Endothelial cell of umbilical vein (primary cell): Measurements from ENCODE around the gene TTC4. TPM values are rescaled to one million over a fixed set of nuclear protein-coding genes. Genes with fewer than 3 reads are reported as not detected.

ENCODE experiments used
- BruUV-seq: library from RNA; stranded (reverse); fragments of 400-500 nt; replicated peaks from 2 replicates; lab custom pipeline; 2021; lab: Mats Ljungman, UMichigan
- CTCF ChIA-PET: fragments of 300-600, 350-600 bp; sonication (Branson Sonifier 250); formaldehyde crosslinking; loops from one replicate; lab custom pipeline; 2021; ENCODE audit warnings: antibody characterized with exemption, inconsistent platforms; lab: Charles Lee
- POLR2A ChIA-PET: fragments of 300-600, 350-600 bp; sonication (Branson Sonifier 250); formaldehyde crosslinking; loops from one replicate; lab custom pipeline; 2021; ENCODE audit warnings: antibody characterized with exemption, inconsistent platforms; lab: Charles Lee
- DNase-seq: peaks from one replicate; pipeline ENCODE4 v3.0.0-alpha.2; 2011; ENCODE audit warnings: low read depth, low spot score
- FAIRE-seq: peaks from 2 replicates; lab custom pipeline; 2011; peaks lifted over from hg19 to GRCh38; lab: Jason Lieb, UNC
- H2AFZ ChIP-seq: 2 replicates; pipeline ENCODE4 v1.6.0; 2012; ENCODE audit warnings: low read depth, low read length, control low read depth, inconsistent platforms
- H3K27ac ChIP-seq: 2 replicates; pipeline ENCODE4 v1.5.1; 2011; ENCODE audit warnings: low read depth, mild to moderate bottlenecking, control low read depth, low read length, moderate library complexity; ENCODE audit not compliant: insufficient read depth
- H3K27me3 ChIP-seq, 2 experiments: 2 replicates each; pipeline versions ENCODE4 v1.6.0 to v1.6.1; 2011; ENCODE audit warnings: low read length in 2 of 2, mixed read lengths in 1 of 2; ENCODE audit not compliant: control insufficient read depth in 2 of 2, insufficient read depth in 2 of 2
- H3K36me3 ChIP-seq, 2 experiments: 2 replicates in 1 of 2; 3 replicates in 1 of 2; pipeline ENCODE4 v1.5.1; 2011; ENCODE audit warnings: low read length in 2 of 2, mild to moderate bottlenecking in 1 of 2, moderate library complexity in 1 of 2; ENCODE audit not compliant: control insufficient read depth in 2 of 2, insufficient read depth in 2 of 2; ENCODE audit errors: extremely low read depth in 1 of 2
- H3K4me1 ChIP-seq: 3 replicates; pipeline ENCODE4 v1.5.1; 2011; ENCODE audit warnings: mild to moderate bottlenecking, low read length; ENCODE audit not compliant: control insufficient read depth, insufficient read depth; ENCODE audit errors: extremely low read depth
- H3K4me2 ChIP-seq: 2 replicates; pipeline ENCODE4 v1.6.1; 2011; ENCODE audit warnings: low read length, control low read depth, mixed read lengths; ENCODE audit not compliant: insufficient read depth
- H3K4me3 ChIP-seq, 3 experiments: fragments of 200-600 bp in 1 of 3; sonication (generic), shearing (Covaris generic) in 1 of 3; replicated peaks in 1 of 3; 2 replicates each; pipeline ENCODE4 v1.5.1; 2011 to 2016; ENCODE audit warnings: control low read depth in 3 of 3, low read length in 3 of 3, mild to moderate bottlenecking in 2 of 3, inconsistent platforms in 1 of 3, low read depth in 1 of 3, moderate library complexity in 1 of 3; ENCODE audit not compliant: insufficient read depth in 1 of 3
- H3K79me2 ChIP-seq: 2 replicates; pipeline ENCODE4 v1.6.0; 2012; ENCODE audit warnings: low read length, inconsistent platforms; ENCODE audit not compliant: control insufficient read depth, insufficient read depth
- H3K9ac ChIP-seq: replicated peaks from 2 replicates; pipeline ENCODE3; 2011; ENCODE audit warnings: low read length, control low read depth; ENCODE audit not compliant: insufficient read depth; ENCODE audit errors: extremely low read depth
- H3K9me1 ChIP-seq: replicated peaks from 3 replicates; pipeline ENCODE4 v1.6.0; 2011; ENCODE audit warnings: mild to moderate bottlenecking, low read length; ENCODE audit not compliant: control insufficient read depth, insufficient read depth; ENCODE audit errors: extremely low read depth
- H3K9me3 ChIP-seq: replicated peaks from 2 replicates; pipeline ENCODE4 v1.5.1; 2012; ENCODE audit warnings: low read length, inconsistent platforms; ENCODE audit not compliant: control insufficient read depth, insufficient read depth
- H4K20me1 ChIP-seq: replicated peaks from 2 replicates; pipeline ENCODE3; 2011; ENCODE audit warnings: mild to moderate bottlenecking, low read length; ENCODE audit not compliant: control insufficient read depth, insufficient read depth; ENCODE audit errors: extremely low read depth
- EZH2 ChIP-seq: IDR thresholded peaks from 2 replicates; pipeline ENCODE4 v1.6.1; 2012; ENCODE audit warnings: borderline replicate concordance, low read depth, mild to moderate bottlenecking, moderate library complexity, low read length, inconsistent platforms; ENCODE audit not compliant: severe bottlenecking
- FOS ChIP-seq: IDR thresholded peaks from 2 replicates; pipeline ENCODE4 v1.6.1; 2011; ENCODE audit warnings: mild to moderate bottlenecking, low read length, moderate library complexity, borderline replicate concordance; ENCODE audit not compliant: insufficient read depth
- GATA2 ChIP-seq: IDR thresholded peaks from 2 replicates; pipeline ENCODE4 v1.7.0; 2011; ENCODE audit warnings: low read depth, mild to moderate bottlenecking, moderate library complexity, mixed read lengths, low read length; ENCODE audit not compliant: insufficient read length, insufficient read depth
- JUN ChIP-seq: IDR thresholded peaks from 2 replicates; pipeline ENCODE4 v1.6.1; 2011; ENCODE audit warnings: borderline replicate concordance, low read depth; ENCODE audit not compliant: insufficient read length, insufficient read depth
- MAX ChIP-seq: IDR thresholded peaks from 2 replicates; pipeline ENCODE4 v1.6.1; 2011; ENCODE audit not compliant: insufficient read depth, insufficient read length
- MYC ChIP-seq: IDR thresholded peaks from one replicate; pipeline ENCODE4 v1.6.1; 2011; ENCODE audit warnings: mild to moderate bottlenecking, low read depth, low read length
- POLR2A ChIP-seq: IDR thresholded peaks from 2 replicates; pipeline ENCODE4 v1.6.1; 2012; ENCODE audit warnings: low read depth, mild to moderate bottlenecking, control low read depth, low read length
- POLR2AphosphoS5 ChIP-seq: IDR thresholded peaks from 2 replicates; pipeline ENCODE4 v1.6.1; 2012; ENCODE audit warnings: low read depth, mild to moderate bottlenecking, control low read depth, low read length, moderate library complexity; ENCODE audit not compliant: insufficient read depth
- dilution Hi-C: fragments of 300-500 bp; cut with MboI; formaldehyde crosslinking; loops from one replicate; pipeline ENCODE4 v1.15.0; 2019; ENCODE audit warnings: low sequenced_read_pairs; ENCODE audit not compliant: extremely low pct_ligation_motif_present
- intact Hi-C: fragments of 100-400 bp; cut with micrococcal nuclease; formaldehyde crosslinking; loops from one replicate; pipeline ENCODE4 v1.10.0; 2022
- polyA plus RNA-seq, 4 experiments: library from polyadenylated mRNA; depleted of rRNA in 3 of 4; stranded (reverse) in 3 of 4; unstranded in 1 of 4; fragments of >200 nt; gene quantifications; 2 replicates each; pipeline versions ENCODE4 v1.2.1 to v1.2.3, GENCODE V29; 2011 to 2012; ENCODE audit warnings: missing spikeins in 1 of 4
- total RNA-seq: library from RNA; stranded (reverse); gene quantifications from 2 replicates; pipeline ENCODE4 v1.2.3, GENCODE V29; 2021
- TF ChIP-seq, protein P1 (sequence below), 2 donors: IDR thresholded peaks; 1 replicate in 1 of 2; 2 replicates in 1 of 2; pipeline ENCODE4 v1.5.1; 2011; ENCODE audit warnings: low read length in 2 of 2, mild to moderate bottlenecking in 2 of 2, moderate library complexity in 2 of 2, control low read depth in 1 of 2, inconsistent platforms in 1 of 2, low read depth in 1 of 2; ENCODE audit not compliant: insufficient read depth in 1 of 2; ENCODE audit errors: extremely low read depth in 1 of 2

The TTC4 gene
- total and polyA plus RNA-seq, 2 donors (not counting 3 experiments of a cell fraction or from before 2014, with no cell fraction given) = 19.2 to 28.8 TPM

GRCh38 chr1:54679706-54680105 lies 36.0 kb upstream of the TTC4 start:
- Histone ChIP-seq H3K9me3 (no peaks in the 10 kb centered on the region), H3K79me2 (no peaks in the 10 kb centered on the region), H3K36me3 (no peaks in the 10 kb centered on the region), H2AFZ (no peak overlapping the region), H3K9me1 (no peaks in the 10 kb centered on the region), H3K9ac (no peak overlapping the region), H3K27ac (no peak overlapping the region), H3K4me1 (no peaks in the 10 kb centered on the region), H3K27me3 (peaks cover 0 to 4% of the 10 kb centered on the region in 2 experiments), H4K20me1 (no peaks in the 10 kb centered on the region), H3K4me2 (no peak overlapping the region), H3K4me3 (no peak overlapping the region)
- CTCF ChIA-PET = interaction anchor here (1.2 kb wide), 2 partner anchors 12 to 180 kb away, joined by 3 read pairs; no protein-coding TSS in a partner anchor
- intact Hi-C loops (no loop called here), dilution Hi-C loops (no loop called here)
- no peak for TF ChIP-seq JUN
- no peak for TF ChIP-seq EZH2
- TF ChIP-seq MYC = no peak
- no peak for TF ChIP-seq GATA2
- TF ChIP-seq FOS = no peak
- TF ChIP-seq, protein P1, sequence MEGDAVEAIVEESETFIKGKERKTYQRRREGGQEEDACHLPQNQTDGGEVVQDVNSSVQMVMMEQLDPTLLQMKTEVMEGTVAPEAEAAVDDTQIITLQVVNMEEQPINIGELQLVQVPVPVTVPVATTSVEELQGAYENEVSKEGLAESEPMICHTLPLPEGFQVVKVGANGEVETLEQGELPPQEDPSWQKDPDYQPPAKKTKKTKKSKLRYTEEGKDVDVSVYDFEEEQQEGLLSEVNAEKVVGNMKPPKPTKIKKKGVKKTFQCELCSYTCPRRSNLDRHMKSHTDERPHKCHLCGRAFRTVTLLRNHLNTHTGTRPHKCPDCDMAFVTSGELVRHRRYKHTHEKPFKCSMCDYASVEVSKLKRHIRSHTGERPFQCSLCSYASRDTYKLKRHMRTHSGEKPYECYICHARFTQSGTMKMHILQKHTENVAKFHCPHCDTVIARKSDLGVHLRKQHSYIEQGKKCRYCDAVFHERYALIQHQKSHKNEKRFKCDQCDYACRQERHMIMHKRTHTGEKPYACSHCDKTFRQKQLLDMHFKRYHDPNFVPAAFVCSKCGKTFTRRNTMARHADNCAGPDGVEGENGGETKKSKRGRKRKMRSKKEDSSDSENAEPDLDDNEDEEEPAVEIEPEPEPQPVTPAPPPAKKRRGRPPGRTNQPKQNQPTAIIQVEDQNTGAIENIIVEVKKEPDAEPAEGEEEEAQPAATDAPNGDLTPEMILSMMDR (IDR thresholded peaks at IDR 0.05; ENCODE audit: extremely low read depth in 1 of 2, insufficient read depth in 1 of 2, low read depth in 1 of 2, low read length in 2 of 2) = no peak
- no peak for TF ChIP-seq POLR2A
- no peak for TF ChIP-seq POLR2AphosphoS5
- no peak for TF ChIP-seq MAX
- POLR2A ChIA-PET = no interaction called here
- BruUV-seq = no TSS peak
- no peak for FAIRE-seq
- no peak for DNase-seq
